Measurements from ENCODE around the gene NACC2. TPM values are rescaled to one million over a fixed set of nuclear protein-coding genes. Genes with fewer than 3 reads are reported as not detected.

The NACC2 gene
- total and polyA plus RNA-seq, 9 of the 15 experiments (the other 6 are each of a cell fraction or from before 2014, with no cell fraction given) = 0.70 to 25.1 (median 5.6) TPM

DNA sequence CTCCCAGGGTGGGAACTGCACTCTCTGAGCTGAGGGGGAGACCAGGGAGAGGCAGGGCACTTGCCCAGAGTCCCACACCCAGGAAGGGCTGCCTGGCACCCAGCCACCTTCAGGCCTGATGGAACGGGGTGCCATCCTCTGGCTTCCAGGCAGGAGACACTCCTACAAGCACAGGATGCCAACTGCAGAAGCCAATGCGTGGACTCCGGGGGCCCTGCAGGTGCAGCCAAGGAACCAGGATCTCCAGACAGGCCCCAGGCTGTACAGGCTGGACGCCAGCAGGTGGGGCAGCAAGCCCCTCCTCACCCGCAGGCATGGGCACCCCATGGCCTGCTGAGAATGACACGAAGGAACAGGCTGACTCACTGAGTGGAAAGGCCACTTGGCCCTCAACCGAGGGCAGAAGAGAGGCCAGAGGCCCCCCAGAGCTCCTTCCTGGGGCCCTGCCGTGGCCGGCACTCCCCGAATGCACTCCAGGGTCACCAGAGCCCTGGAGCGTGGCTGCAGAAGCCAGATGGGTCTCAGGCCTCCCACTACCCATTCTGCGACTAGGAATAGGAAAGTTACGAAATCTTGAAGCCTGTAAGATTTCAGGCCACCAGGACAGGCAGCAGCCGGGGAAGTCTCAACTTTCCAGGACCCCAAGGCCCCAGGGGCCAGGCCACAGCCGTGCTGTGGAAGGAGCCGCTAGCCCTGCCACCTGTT is 15.7 kb downstream of the NACC2 start:
- no TSS peak for BruUV-seq (replicated peaks)
- in situ Hi-C loops (cut with MboI) (no loop called here), intact Hi-C loops (cut with micrococcal nuclease) (no loop called here)
- CTCF ChIA-PET (ENCODE audit: low intra/inter-chr PET ratio) = no interaction called here
- Histone ChIP-seq H3K9ac (ENCODE audit: insufficient read depth in 1 of 2, low read depth in 2 of 2, low read length in 2 of 2) (peak overlapping the region in 1 of 2 experiments; percentile 64; a peak in 1 of 4 replicates), H3K4me1 (replicated peaks in 1 of 2; ENCODE audit: control insufficient read depth in 2 of 2, insufficient read depth in 2 of 2, low read length in 2 of 2) (peaks cover 0 to 73% of the 10 kb centered on the region in 2 experiments; a peak in 2 of 5 replicates), H3K27me3 (ENCODE audit: control insufficient read depth in 2 of 2, insufficient read depth in 2 of 2, low read length in 2 of 2) (no peaks in the 10 kb centered on the region), H3K27ac (ENCODE audit: extremely low read depth, low read depth, low read length) (no peak overlapping the region), H3K4me2 (ENCODE audit: insufficient read depth, low read length) (no peak overlapping the region), H4K20me1 (replicated peaks; ENCODE audit: control insufficient read depth, insufficient read depth, low read length) (peaks cover 25% of the 10 kb centered on the region), H2AFZ (ENCODE audit: low read depth, low read length) (no peak overlapping the region), H3K4me3 (no peak overlapping the region), H3K36me3 (ENCODE audit: control insufficient read depth, insufficient read depth, low read length) (peaks cover 68% of the 10 kb centered on the region; the same call in 2 of the 3 replicates), H3K9me3 (replicated peaks; ENCODE audit: control insufficient read depth, insufficient read depth, low read depth, low read length) (no peaks in the 10 kb centered on the region), H3K79me2 (ENCODE audit: control insufficient read depth, insufficient read depth, low read length) (peaks cover 95% of the 10 kb centered on the region), H3K9me1 (ENCODE audit: control insufficient read depth, insufficient read depth, low read length) (peaks cover 5% of the 10 kb centered on the region)
- POLR2A ChIA-PET = interaction anchor here (0.6 to 0.9 kb wide), 2 partner anchors 16 to 1721 kb away, joined by 3 to 4 read pairs; no protein-coding TSS in a partner anchor
- FAIRE-seq (no peak), ATAC-seq (no peak), DNase-seq (ENCODE audit: extremely low read depth in 1 of 4, low spot score in 3 of 4) (no peak)
- 79% methylated on average over 12 of the region's 16 CpGs for WGBS (ENCODE audit: insufficient coverage, low coverage, missing lambda C conversion rate)
- no peak for TF ChIP-seq CAMTA2 (CRISPR knock-in tag; conservative IDR thresholded peaks at IDR 0.05)
- no peak for TF ChIP-seq PHF8 (IDR thresholded peaks at IDR 0.05; ENCODE audit: borderline replicate concordance, low read length)
- no peak for TF ChIP-seq NR2F6 (CRISPR knock-in tag; IDR thresholded peaks at IDR 0.05)
- TF ChIP-seq, protein P1, sequence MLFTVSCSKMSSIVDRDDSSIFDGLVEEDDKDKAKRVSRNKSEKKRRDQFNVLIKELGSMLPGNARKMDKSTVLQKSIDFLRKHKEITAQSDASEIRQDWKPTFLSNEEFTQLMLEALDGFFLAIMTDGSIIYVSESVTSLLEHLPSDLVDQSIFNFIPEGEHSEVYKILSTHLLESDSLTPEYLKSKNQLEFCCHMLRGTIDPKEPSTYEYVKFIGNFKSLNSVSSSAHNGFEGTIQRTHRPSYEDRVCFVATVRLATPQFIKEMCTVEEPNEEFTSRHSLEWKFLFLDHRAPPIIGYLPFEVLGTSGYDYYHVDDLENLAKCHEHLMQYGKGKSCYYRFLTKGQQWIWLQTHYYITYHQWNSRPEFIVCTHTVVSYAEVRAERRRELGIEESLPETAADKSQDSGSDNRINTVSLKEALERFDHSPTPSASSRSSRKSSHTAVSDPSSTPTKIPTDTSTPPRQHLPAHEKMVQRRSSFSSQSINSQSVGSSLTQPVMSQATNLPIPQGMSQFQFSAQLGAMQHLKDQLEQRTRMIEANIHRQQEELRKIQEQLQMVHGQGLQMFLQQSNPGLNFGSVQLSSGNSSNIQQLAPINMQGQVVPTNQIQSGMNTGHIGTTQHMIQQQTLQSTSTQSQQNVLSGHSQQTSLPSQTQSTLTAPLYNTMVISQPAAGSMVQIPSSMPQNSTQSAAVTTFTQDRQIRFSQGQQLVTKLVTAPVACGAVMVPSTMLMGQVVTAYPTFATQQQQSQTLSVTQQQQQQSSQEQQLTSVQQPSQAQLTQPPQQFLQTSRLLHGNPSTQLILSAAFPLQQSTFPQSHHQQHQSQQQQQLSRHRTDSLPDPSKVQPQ (CRISPR knock-in tag; IDR thresholded peaks at IDR 0.05; ENCODE audit: borderline replicate concordance) = no peak
- no peak for TF ChIP-seq CBFA2T2 (conservative IDR thresholded peaks at IDR 0.05)
- TF ChIP-seq, protein P2, sequence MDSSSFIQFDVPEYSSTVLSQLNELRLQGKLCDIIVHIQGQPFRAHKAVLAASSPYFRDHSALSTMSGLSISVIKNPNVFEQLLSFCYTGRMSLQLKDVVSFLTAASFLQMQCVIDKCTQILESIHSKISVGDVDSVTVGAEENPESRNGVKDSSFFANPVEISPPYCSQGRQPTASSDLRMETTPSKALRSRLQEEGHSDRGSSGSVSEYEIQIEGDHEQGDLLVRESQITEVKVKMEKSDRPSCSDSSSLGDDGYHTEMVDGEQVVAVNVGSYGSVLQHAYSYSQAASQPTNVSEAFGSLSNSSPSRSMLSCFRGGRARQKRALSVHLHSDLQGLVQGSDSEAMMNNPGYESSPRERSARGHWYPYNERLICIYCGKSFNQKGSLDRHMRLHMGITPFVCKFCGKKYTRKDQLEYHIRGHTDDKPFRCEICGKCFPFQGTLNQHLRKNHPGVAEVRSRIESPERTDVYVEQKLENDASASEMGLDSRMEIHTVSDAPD (CRISPR knock-in tag; IDR thresholded peaks at IDR 0.05) = no peak
- no peak for TF ChIP-seq ZNF586 (CRISPR knock-in tag; conservative IDR thresholded peaks at IDR 0.05)

Data from K562 (cell line).